A673 (cell line): ENCODE results near the gene SLC16A6. TPM values are rescaled to one million over a fixed set of nuclear protein-coding genes. Genes with fewer than 3 reads are reported as not detected.

ENCODE experiments used
- BruUV-seq: library from RNA; stranded (reverse); fragments of 400-500 nt; replicated peaks from 2 replicates; lab custom pipeline; 2021; lab: Mats Ljungman, UMichigan
- CTCF ChIA-PET: fragments of 300-600 bp; sonication (Branson Sonifier 250); formaldehyde crosslinking; loops from one replicate; lab custom pipeline; 2022; ENCODE audit warnings: antibody characterized with exemption; lab: Charles Lee
- POLR2A ChIA-PET: fragments of 300-600 bp; sonication (Branson Sonifier 250); formaldehyde crosslinking; loops from one replicate; lab custom pipeline; 2022; ENCODE audit warnings: antibody characterized with exemption; ENCODE audit not compliant: low non-redundant PET; lab: Charles Lee
- DNase-seq: peaks from one replicate; pipeline ENCODE4 v3.0.0-alpha.2; 2015; ENCODE audit warnings: low spot score
- H3K27ac ChIP-seq: fragments of 200-600 bp; sonication (generic); 2 replicates; pipeline ENCODE4 v1.5.1; 2016; ENCODE audit warnings: mixed run types, low read depth, mild to moderate bottlenecking, mixed read lengths, antibody characterized with exemption, low read length; ENCODE audit not compliant: poor library complexity, severe bottlenecking
- H3K27me3 ChIP-seq: fragments of 200-600 bp; sonication (generic); replicated peaks from 2 replicates; pipeline ENCODE4 v1.6.1; 2017; ENCODE audit warnings: mixed run types, low read depth, mild to moderate bottlenecking, mixed read lengths, antibody characterized with exemption, low read length; ENCODE audit not compliant: insufficient read depth, poor library complexity
- H3K36me3 ChIP-seq: fragments of 200-600 bp; sonication (generic); 2 replicates; pipeline ENCODE4 v1.6.1; 2016; ENCODE audit warnings: mixed run types, mild to moderate bottlenecking, mixed read lengths, antibody characterized with exemption, low read length; ENCODE audit not compliant: insufficient read depth, poor library complexity, severe bottlenecking
- H3K4me1 ChIP-seq: fragments of 200-600 bp; sonication (generic); 2 replicates; pipeline ENCODE4 v1.6.1; 2017; ENCODE audit warnings: mixed run types, mild to moderate bottlenecking, mixed read lengths, antibody characterized with exemption, low read length; ENCODE audit not compliant: insufficient read depth, poor library complexity, severe bottlenecking
- H3K4me3 ChIP-seq: fragments of 200-600 bp; sonication (generic); 2 replicates; pipeline ENCODE4 v1.5.1; 2016; ENCODE audit warnings: low read depth, mixed run types, mild to moderate bottlenecking, mixed read lengths, low read length; ENCODE audit not compliant: poor library complexity, severe bottlenecking
- H3K9me3 ChIP-seq: fragments of 200-600 bp; sonication (generic); 2 replicates; pipeline ENCODE4 v1.6.1; 2016; ENCODE audit warnings: mixed run types, low read depth, mild to moderate bottlenecking, mixed read lengths, antibody characterized with exemption, low read length; ENCODE audit not compliant: poor library complexity, severe bottlenecking
- EZH2 ChIP-seq: fragments of 200-600 bp; sonication (generic); IDR thresholded peaks from 2 replicates; pipeline ENCODE4 v1.6.1; 2017; ENCODE audit warnings: borderline replicate concordance, low read depth, mild to moderate bottlenecking, mixed read lengths, antibody characterized with exemption, low read length; ENCODE audit not compliant: poor library complexity, severe bottlenecking
- intact Hi-C: fragments of 100-400 bp; cut with micrococcal nuclease; formaldehyde crosslinking; loops from one replicate; pipeline ENCODE4 v1.10.0; 2022; ENCODE audit not compliant: unreplicated experiment
- total RNA-seq: library from RNA; stranded (reverse); gene quantifications from 2 replicates; pipeline ENCODE4 v1.2.3, GENCODE V29; 2021
- TF ChIP-seq, protein P1 (sequence below): fragments of 300-800, 200-600 bp; sonication (generic); conservative IDR thresholded peaks from 2 replicates; pipeline ENCODE4 v1.5.1; 2017; ENCODE audit warnings: low read depth, mild to moderate bottlenecking, antibody characterized with exemption, low read length, moderate library complexity, mixed read lengths

The SLC16A6 gene
- total RNA-seq, 1 experiment from 2014 or later: 0.67 TPM

DNA sequence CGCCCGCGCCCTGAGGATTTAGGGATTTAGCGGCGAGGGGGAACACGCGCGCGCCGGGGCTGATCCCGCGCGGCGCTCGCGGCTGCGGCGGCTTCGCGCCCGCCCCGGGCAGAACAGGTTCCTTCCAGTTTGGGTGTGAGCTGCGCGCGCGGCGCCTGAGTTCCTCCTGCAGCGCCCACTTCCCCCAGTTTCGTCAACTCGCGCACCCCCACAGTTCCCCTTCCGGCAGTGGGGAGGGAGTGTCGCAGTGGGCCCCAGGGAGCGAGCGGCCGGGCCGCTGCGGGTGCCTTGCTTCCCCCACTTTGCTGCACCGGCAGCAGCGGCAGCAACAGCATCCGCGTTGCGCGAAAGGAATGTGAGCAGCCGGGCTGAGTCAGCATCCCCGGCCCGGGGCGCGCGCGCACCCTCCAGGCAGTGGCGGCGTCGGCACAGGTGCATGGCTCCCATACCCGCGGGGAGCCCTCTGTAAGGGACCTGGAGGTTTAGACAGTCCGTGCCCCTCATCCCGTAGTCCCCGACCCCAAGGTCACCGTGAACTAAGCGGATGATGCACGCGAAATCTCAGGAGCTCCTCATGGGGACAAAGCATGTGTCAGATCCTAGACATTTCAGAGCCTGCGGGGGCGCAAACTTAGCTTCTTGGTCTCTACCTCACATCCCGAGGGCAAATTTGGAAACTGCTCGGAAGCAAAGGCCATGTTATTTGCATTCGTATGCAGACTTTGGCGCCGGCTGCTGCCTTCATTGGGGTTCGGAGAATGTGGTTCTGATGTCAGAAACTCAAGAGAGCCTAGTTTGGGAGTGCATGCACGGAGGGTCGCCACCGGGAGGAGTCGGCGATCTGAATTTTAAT lies 1.1 kb upstream of the SLC16A6 start:
- Histone ChIP-seq H3K36me3 (no peaks in the 10 kb centered on the region), H3K9me3 (no peaks in the 10 kb centered on the region), H3K4me3 (peak overlapping the region; percentile 67), H3K4me1 (peaks cover 12% of the 10 kb centered on the region), H3K27me3 (peaks cover 18% of the 10 kb centered on the region), H3K27ac (peak overlapping the region; percentile 79)
- DNase-seq: peak; percentile 73
- TF ChIP-seq, protein P1, sequence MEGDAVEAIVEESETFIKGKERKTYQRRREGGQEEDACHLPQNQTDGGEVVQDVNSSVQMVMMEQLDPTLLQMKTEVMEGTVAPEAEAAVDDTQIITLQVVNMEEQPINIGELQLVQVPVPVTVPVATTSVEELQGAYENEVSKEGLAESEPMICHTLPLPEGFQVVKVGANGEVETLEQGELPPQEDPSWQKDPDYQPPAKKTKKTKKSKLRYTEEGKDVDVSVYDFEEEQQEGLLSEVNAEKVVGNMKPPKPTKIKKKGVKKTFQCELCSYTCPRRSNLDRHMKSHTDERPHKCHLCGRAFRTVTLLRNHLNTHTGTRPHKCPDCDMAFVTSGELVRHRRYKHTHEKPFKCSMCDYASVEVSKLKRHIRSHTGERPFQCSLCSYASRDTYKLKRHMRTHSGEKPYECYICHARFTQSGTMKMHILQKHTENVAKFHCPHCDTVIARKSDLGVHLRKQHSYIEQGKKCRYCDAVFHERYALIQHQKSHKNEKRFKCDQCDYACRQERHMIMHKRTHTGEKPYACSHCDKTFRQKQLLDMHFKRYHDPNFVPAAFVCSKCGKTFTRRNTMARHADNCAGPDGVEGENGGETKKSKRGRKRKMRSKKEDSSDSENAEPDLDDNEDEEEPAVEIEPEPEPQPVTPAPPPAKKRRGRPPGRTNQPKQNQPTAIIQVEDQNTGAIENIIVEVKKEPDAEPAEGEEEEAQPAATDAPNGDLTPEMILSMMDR: peak; percentile 32; the same call in 1 of the 2 replicates
- TF ChIP-seq EZH2: no peak
- POLR2A ChIA-PET: no interaction called here
- CTCF ChIA-PET: no interaction called here
- intact Hi-C loops: no loop called here
- BruUV-seq: no TSS peak

DNA sequence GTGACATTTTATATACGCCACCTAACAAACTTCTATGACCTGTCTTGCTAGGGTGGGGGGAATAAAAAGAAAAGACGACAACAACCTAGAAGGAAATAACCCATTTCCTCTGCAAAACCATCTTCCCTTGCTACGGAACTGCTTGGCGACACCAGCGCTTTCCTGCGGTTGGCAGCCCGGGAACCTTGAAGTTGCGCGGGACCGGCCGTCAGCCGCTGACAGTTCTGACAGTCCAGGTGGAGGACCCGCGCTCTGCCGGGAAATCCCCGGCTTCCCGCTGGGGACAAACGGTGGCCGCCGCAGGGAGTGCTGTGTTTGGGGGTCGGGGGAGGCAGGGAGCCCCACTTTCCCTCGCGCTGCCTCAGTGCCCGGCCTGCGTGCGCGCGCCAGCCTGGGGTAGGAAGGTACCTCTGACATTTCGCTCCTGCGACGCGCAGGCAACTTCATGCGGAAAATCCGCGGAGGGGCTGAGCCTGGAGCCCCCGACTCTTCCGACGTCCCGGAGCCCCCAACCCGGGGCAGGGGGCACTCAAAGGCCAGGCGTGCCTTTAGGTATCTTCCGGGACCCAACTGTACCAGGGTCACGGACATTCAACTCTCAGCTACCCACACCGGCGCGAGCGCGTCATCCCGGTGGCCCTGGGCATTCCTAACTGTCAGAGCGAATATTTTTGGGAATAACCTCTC lies 516 bp downstream of the SLC16A6 start:
- DNase-seq: peak; percentile 14
- intact Hi-C loops: no loop called here

DNA sequence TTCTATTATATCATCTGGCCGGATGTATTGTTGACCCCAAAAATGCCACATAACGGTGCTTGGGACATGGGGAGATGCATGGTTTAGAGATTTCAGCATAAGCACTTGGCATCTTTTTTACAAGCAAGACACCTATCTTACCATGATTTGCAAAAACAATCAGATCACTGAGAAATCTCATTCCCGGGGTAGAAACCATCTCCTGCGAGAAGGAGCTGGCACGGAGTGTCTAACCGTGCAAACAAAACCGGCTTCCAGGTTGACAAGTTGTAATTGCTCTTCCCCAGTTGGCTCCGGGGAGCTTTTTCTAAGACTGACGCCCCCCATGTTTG lies 1.0 kb downstream of the SLC16A6 start:
- Histone ChIP-seq H3K27ac (no peak overlapping the region), H3K27me3 (peaks cover 18% of the 10 kb centered on the region), H3K36me3 (no peaks in the 10 kb centered on the region), H3K4me3 (peak overlapping the region; percentile 67), H3K4me1 (peaks cover 12% of the 10 kb centered on the region), H3K9me3 (no peaks in the 10 kb centered on the region)
- no peak for TF ChIP-seq EZH2
- TF ChIP-seq, protein P1: no peak
- CTCF ChIA-PET: no interaction called here
- intact Hi-C loops: no loop called here
- POLR2A ChIA-PET: interaction anchor here (0.6 kb wide), 1 partner anchor 25 kb away, joined by 4 read pairs; no protein-coding TSS in a partner anchor
- no TSS peak for BruUV-seq
- DNase-seq: no peak

More for the DNA sequence above, 516 bp downstream of the SLC16A6 start:
- Histone ChIP-seq H3K9me3 (no peaks in the 10 kb centered on the region), H3K4me3 (peak overlapping the region; percentile 67), H3K4me1 (peaks cover 12% of the 10 kb centered on the region), H3K27me3 (peaks cover 18% of the 10 kb centered on the region), H3K27ac (no peak overlapping the region), H3K36me3 (no peaks in the 10 kb centered on the region)
- POLR2A ChIA-PET: interaction anchor here (0.6 kb wide), 1 partner anchor 24 kb away, joined by 4 read pairs; no protein-coding TSS in a partner anchor
- CTCF ChIA-PET: no interaction called here
- TF ChIP-seq, protein P1: no peak
- TF ChIP-seq EZH2: no peak
- no TSS peak for BruUV-seq
